H9 (cell line): ENCODE results near the gene MARCHF3. TPM values are rescaled to one million over a fixed set of nuclear protein-coding genes. Genes with fewer than 3 reads are reported as not detected.

ENCODE experiments used
- DNase-seq: peaks from one replicate; pipeline ENCODE4 v3.0.0-alpha.2; 2017
- H2AFZ ChIP-seq: one replicate; pipeline ENCODE4 v1.6.1; 2013; ENCODE audit warnings: mild to moderate bottlenecking, low read length, control low read depth, moderate library complexity
- H2AK5ac ChIP-seq: 2 replicates; pipeline ENCODE4 v1.6.1; 2013; ENCODE audit warnings: low read length, control low read depth, mixed read lengths; ENCODE audit not compliant: insufficient read length
- H2BK120ac ChIP-seq: one replicate; pipeline ENCODE4 v1.6.1; 2013; ENCODE audit warnings: low read depth, mild to moderate bottlenecking, low read length, control low read depth, inconsistent platforms; ENCODE audit not compliant: poor library complexity, severe bottlenecking
- H2BK12ac ChIP-seq: 2 replicates; pipeline ENCODE4 v1.6.1; 2013; ENCODE audit warnings: low read length, control low read depth, mixed read lengths, low read depth; ENCODE audit not compliant: insufficient read length
- H2BK15ac ChIP-seq: 2 replicates; pipeline ENCODE4 v1.6.1; 2013; ENCODE audit warnings: low read depth, low read length, control low read depth
- H2BK20ac ChIP-seq: one replicate; pipeline ENCODE4 v1.6.1; 2013; ENCODE audit warnings: low read depth, mild to moderate bottlenecking, low read length, control low read depth, inconsistent platforms; ENCODE audit not compliant: poor library complexity, severe bottlenecking
- H2BK5ac ChIP-seq: 2 replicates; pipeline ENCODE4 v1.6.1; 2013; ENCODE audit warnings: low read length, control low read depth, mixed read lengths; ENCODE audit not compliant: insufficient read length
- H3K14ac ChIP-seq: 2 replicates; pipeline ENCODE4 v1.6.1; 2013; ENCODE audit warnings: low read length, control low read depth; ENCODE audit not compliant: insufficient read depth
- H3K18ac ChIP-seq: 2 replicates; pipeline ENCODE4 v1.6.1; 2013; ENCODE audit warnings: low read depth, mild to moderate bottlenecking, mixed read lengths, low read length, control low read depth; ENCODE audit not compliant: insufficient read length
- H3K23ac ChIP-seq: 2 replicates; pipeline ENCODE4 v1.6.1; 2013; ENCODE audit warnings: low read length, control low read depth, mixed read lengths, low read depth; ENCODE audit not compliant: insufficient read length
- H3K23me2 ChIP-seq: 2 replicates; pipeline ENCODE4 v1.6.1; 2013; ENCODE audit warnings: low read depth, mild to moderate bottlenecking, mixed read lengths, low read length, control low read depth; ENCODE audit not compliant: insufficient read length, poor library complexity, severe bottlenecking
- H3K27ac ChIP-seq: 2 replicates; pipeline ENCODE4 v1.5.1; 2013; ENCODE audit warnings: low read length, control low read depth, mixed read lengths, low read depth; ENCODE audit not compliant: insufficient read length
- H3K27me3 ChIP-seq: 2 replicates; pipeline ENCODE4 v1.6.1; 2013; ENCODE audit warnings: low read length, control low read depth, inconsistent platforms; ENCODE audit not compliant: insufficient read depth
- H3K4ac ChIP-seq: 2 replicates; pipeline ENCODE4 v1.6.1; 2013; ENCODE audit warnings: low read depth, mild to moderate bottlenecking, control low read depth, inconsistent platforms, low read length, moderate library complexity
- H3K4me1 ChIP-seq: 2 replicates; pipeline ENCODE4 v1.6.1; 2013; ENCODE audit warnings: low read length, control low read depth, inconsistent platforms; ENCODE audit not compliant: insufficient read depth
- H3K4me2 ChIP-seq: 2 replicates; pipeline ENCODE4 v1.6.1; 2013; ENCODE audit warnings: low read length, control low read depth, mixed read lengths; ENCODE audit not compliant: insufficient read length, insufficient read depth
- H3K56ac ChIP-seq: 2 replicates; pipeline ENCODE4 v1.6.1; 2013; ENCODE audit warnings: low read depth, mild to moderate bottlenecking, mixed read lengths, low read length, control low read depth; ENCODE audit not compliant: insufficient read length
- H3K79me1 ChIP-seq: 2 replicates; pipeline ENCODE4 v1.6.1; 2013; ENCODE audit warnings: low read depth, mild to moderate bottlenecking, moderate library complexity, low read length, control low read depth, inconsistent platforms; ENCODE audit not compliant: insufficient read depth, poor library complexity, severe bottlenecking
- H3K79me2 ChIP-seq: 2 replicates; pipeline ENCODE4 v1.6.1; 2013; ENCODE audit warnings: low read length, control low read depth, inconsistent platforms; ENCODE audit not compliant: insufficient read depth
- H3K9ac ChIP-seq: 2 replicates; pipeline ENCODE4 v1.6.1; 2013; ENCODE audit warnings: low read length, control low read depth, mixed read lengths; ENCODE audit not compliant: insufficient read length; ENCODE audit errors: extremely low read depth
- H3K9me3 ChIP-seq: one replicate; pipeline ENCODE4 v1.6.1; 2013; ENCODE audit warnings: low read depth, low read length, inconsistent platforms; ENCODE audit not compliant: control insufficient read depth
- H3T11ph ChIP-seq: one replicate; pipeline ENCODE4 v1.6.1; 2013; ENCODE audit warnings: mild to moderate bottlenecking, low read length, control low read depth, inconsistent platforms
- H4K20me1 ChIP-seq: one replicate; pipeline ENCODE4 v1.6.1; 2013; ENCODE audit not compliant: control insufficient read depth, insufficient read length, insufficient read depth
- H4K5ac ChIP-seq: 2 replicates; pipeline ENCODE4 v1.6.1; 2013; ENCODE audit warnings: low read depth, mild to moderate bottlenecking, mixed read lengths, low read length, control low read depth; ENCODE audit not compliant: insufficient read length
- H4K8ac ChIP-seq: replicated peaks from 2 replicates; pipeline ENCODE4 v1.6.1; 2013; ENCODE audit warnings: low read length, control low read depth, mixed read lengths, low read depth; ENCODE audit not compliant: insufficient read length
- H4K91ac ChIP-seq: 2 replicates; pipeline ENCODE4 v1.6.1; 2013; ENCODE audit warnings: low read depth, mild to moderate bottlenecking, moderate library complexity, mixed read lengths, low read length, control low read depth; ENCODE audit not compliant: insufficient read length
- H3K27ac Mint-ChIP-seq, 3 experiments: 2 replicates in 2 of 3; 3 replicates in 1 of 3; pipeline ENCODE4 v1.8.0; 2020 to 2021; ENCODE audit warnings: mixed read lengths in 3 of 3, mild to moderate bottlenecking in 1 of 3, moderate library complexity in 1 of 3
- H3K27me3 Mint-ChIP-seq: 2 replicates; pipeline ENCODE4 v1.8.0; 2021; ENCODE audit warnings: low read depth, mild to moderate bottlenecking, moderate library complexity, mixed read lengths
- H3K36me3 Mint-ChIP-seq, 3 experiments: 2 replicates in 2 of 3; 3 replicates in 1 of 3; pipeline ENCODE4 v1.8.0; 2020 to 2021; ENCODE audit warnings: low read depth in 3 of 3, mixed read lengths in 3 of 3; ENCODE audit not compliant: insufficient read depth in 1 of 3
- H3K4me1 Mint-ChIP-seq, 2 experiments: 2 replicates each; pipeline ENCODE4 v1.8.0; 2020; ENCODE audit warnings: mixed read lengths in 2 of 2
- H3K4me3 Mint-ChIP-seq, 2 experiments: 2 replicates in 1 of 2; 3 replicates in 1 of 2; pipeline ENCODE4 v1.8.0; 2020 to 2021; ENCODE audit warnings: mild to moderate bottlenecking in 2 of 2, mixed read lengths in 2 of 2, moderate library complexity in 1 of 2
- H3K9me3 Mint-ChIP-seq, 2 experiments: 2 replicates in 1 of 2; 3 replicates in 1 of 2; pipeline ENCODE4 v1.8.0; 2020; ENCODE audit warnings: mild to moderate bottlenecking in 2 of 2, mixed read lengths in 2 of 2, moderate library complexity in 1 of 2
- CTCF ChIP-seq: fragments of 200-600 bp; sonication (generic); conservative IDR thresholded peaks from 3 replicates; pipeline ENCODE4 v1.8.0; 2021; ENCODE audit warnings: antibody characterized with exemption, mild to moderate bottlenecking
- WGBS: extraction: QIAGEN DNeasy Blood & Tissue Kit; methylation state at CpG from one replicate; pipeline ENCODE4 v1.1.7; 2013; ENCODE audit warnings: missing lambda C conversion rate, low lambda C conversion rate, mixed read lengths; ENCODE audit not compliant: insufficient read length; ENCODE audit errors: extremely low coverage; 5-methylcytosine and 5-hydroxymethylcytosine counted together
- total RNA-seq: library from RNA; stranded (reverse); gene quantifications from 2 replicates; pipeline ENCODE4 v1.2.1, GENCODE V29; 2021

MARCHF3 gene
- total RNA-seq, 1 experiment from 2014 or later: 17.7 TPM

GRCh38 chr5:126847456-126847820 lies 182.9 kb downstream of the MARCHF3 start:
- Histone ChIP-seq H4K8ac (no peak overlapping the region), H2BK12ac (no peak overlapping the region), H3K18ac (no peak overlapping the region), H2BK120ac (no peak overlapping the region), H3K27me3 (no peaks in the 10 kb centered on the region), H3K9ac (peak overlapping the region; percentile 4), H3K27ac (no peak overlapping the region), H3K23me2 (peaks cover 3% of the 10 kb centered on the region), H3K4me1 (peaks cover 20% of the 10 kb centered on the region), H2BK5ac (no peak overlapping the region), H3K23ac (no peak overlapping the region), H4K91ac (no peak overlapping the region), H2BK15ac (no peak overlapping the region), H3K79me1 (no peaks in the 10 kb centered on the region), H3T11ph (no peak overlapping the region), H3K9me3 (no peaks in the 10 kb centered on the region), H4K20me1 (no peaks in the 10 kb centered on the region), H3K14ac (no peak overlapping the region), H3K4ac (no peak overlapping the region), H2AK5ac (no peak overlapping the region), H2BK20ac (no peak overlapping the region), H4K5ac (no peak overlapping the region), H3K4me2 (no peak overlapping the region), H3K56ac (no peak overlapping the region), H2AFZ (no peak overlapping the region), H3K79me2 (no peaks in the 10 kb centered on the region; the same call in 1 of the 2 replicates)
- H3K4me1 Mint-ChIP-seq: peaks cover 71 to 74% of the 10 kb centered on the region in 2 experiments
- TF ChIP-seq CTCF: no peak
- DNase-seq: no peak
- WGBS: no CpG with 5 or more reads among the region's 4 CpGs
- H3K4me3 Mint-ChIP-seq: no peak overlapping the region
- H3K27ac Mint-ChIP-seq: peak overlapping the region in 2 of 3 experiments; percentile 88 to 93; a peak in 2 of 7 replicates
- H3K27me3 Mint-ChIP-seq: no peaks in the 10 kb centered on the region
- peaks cover 0 to 6% (median 3%) of the 10 kb centered on the region in 3 experiments; a peak in 5 of 7 replicates for H3K36me3 Mint-ChIP-seq
- 0 out of 5 replicates have a peak, but pooled peaks cover 0 to 1% of the 10 kb centered on the region in 2 experiments for H3K9me3 Mint-ChIP-seq
